Rectal smooth muscle tissue (tissue), 1 donor: ENCODE data around the gene SAC3D1.

Experiments
- H3K27ac ChIP-seq: one replicate; pipeline ENCODE4 v1.7.0; 2013; ENCODE audit warnings: low read depth, low read length, inconsistent platforms
- H3K27me3 ChIP-seq: one replicate; pipeline ENCODE4 v1.7.0; 2013; ENCODE audit warnings: low read length; ENCODE audit not compliant: control insufficient read depth, insufficient read depth
- H3K36me3 ChIP-seq: one replicate; pipeline ENCODE4 v1.7.0; 2013; ENCODE audit warnings: low read length; ENCODE audit not compliant: control insufficient read depth, insufficient read depth
- H3K4me1 ChIP-seq: one replicate; pipeline ENCODE4 v1.7.0; 2013; ENCODE audit warnings: low read length; ENCODE audit not compliant: control insufficient read depth, insufficient read depth
- H3K4me3 ChIP-seq: one replicate; pipeline ENCODE4 v1.7.0; 2013; ENCODE audit warnings: low read length
- H3K9ac ChIP-seq: one replicate; pipeline ENCODE4 v1.7.0; 2013; ENCODE audit warnings: low read length

Gene SAC3D1

DNA sequence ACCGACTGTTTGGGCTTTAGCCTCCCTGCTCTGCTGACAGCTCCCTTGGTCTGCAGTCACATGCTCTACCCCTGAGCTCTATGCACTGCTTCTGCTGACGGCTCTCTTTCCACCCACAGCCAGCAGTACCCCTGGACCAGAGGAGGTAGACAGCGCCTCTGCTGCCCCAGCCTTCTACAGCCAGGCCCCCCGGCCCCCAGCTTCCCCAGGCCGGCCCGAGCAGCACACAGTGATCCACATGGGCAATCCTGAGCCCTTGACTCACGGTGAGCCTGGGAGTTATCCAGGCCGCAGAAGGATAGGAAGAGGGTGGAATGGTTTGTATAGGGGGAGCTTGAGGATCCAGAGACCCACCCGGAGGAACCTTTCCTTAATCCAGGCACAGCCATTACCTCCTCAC is 45.8 kb downstream of the SAC3D1 start:
- H3K27me3 ChIP-seq, result no peaks in the 10 kb centered on the region
- H3K36me3 ChIP-seq, result peaks cover 11% of the 10 kb centered on the region
- H3K9ac ChIP-seq, result no peak overlapping the region
- H3K27ac ChIP-seq, result no peak overlapping the region
- peaks cover 4% of the 10 kb centered on the region for H3K4me1 ChIP-seq
- H3K4me3 ChIP-seq, result no peak overlapping the region

DNA sequence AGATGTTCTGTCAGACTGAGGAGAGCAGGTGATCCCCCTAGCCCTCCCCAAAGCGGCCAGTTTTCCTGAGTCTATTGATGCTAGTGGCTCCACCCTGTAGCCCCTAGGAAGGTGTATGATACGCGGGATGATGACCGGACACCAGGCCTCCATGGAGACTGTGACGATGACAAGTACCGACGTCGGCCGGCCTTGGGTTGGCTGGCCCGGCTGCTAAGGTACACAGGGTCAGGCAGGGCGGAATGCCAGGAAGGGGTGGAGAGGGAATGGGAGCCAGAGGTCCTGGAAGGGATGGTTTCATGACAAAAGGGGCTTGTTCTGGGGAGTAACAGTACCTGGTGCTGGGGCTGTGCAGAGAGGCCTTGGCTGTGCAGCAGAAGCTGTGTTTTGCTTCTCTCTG is 46.2 kb downstream of the SAC3D1 start:
- no peak overlapping the region for H3K4me3 ChIP-seq
- peaks cover 11% of the 10 kb centered on the region for H3K36me3 ChIP-seq
- no peaks in the 10 kb centered on the region for H3K27me3 ChIP-seq
- no peak overlapping the region for H3K27ac ChIP-seq
- H3K4me1 ChIP-seq, result peaks cover 4% of the 10 kb centered on the region
- H3K9ac ChIP-seq, result no peak overlapping the region

DNA sequence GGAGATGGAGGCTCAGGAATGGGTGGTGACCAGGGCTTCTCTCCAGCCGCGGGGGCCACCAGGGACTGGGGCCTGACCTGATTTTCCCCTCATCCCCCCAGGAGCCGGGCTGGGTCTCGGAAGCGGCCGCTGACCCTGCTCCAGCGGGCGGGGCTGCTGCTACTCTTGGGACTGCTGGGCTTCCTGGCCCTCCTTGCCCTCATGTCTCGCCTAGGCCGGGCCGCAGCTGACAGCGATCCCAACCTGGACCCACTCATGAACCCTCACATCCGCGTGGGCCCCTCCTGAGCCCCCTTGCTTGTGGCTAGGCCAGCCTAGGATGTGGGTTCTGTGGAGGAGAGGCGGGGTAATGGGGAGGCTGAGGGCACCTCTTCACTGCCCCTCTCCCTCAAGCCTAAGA is 46.8 kb downstream of the SAC3D1 start:
- Histone ChIP-seq H3K27me3 (no peaks in the 10 kb centered on the region), H3K36me3 (peaks cover 11% of the 10 kb centered on the region), H3K9ac (no peak overlapping the region), H3K27ac (no peak overlapping the region), H3K4me1 (peaks cover 4% of the 10 kb centered on the region), H3K4me3 (no peak overlapping the region)

DNA sequence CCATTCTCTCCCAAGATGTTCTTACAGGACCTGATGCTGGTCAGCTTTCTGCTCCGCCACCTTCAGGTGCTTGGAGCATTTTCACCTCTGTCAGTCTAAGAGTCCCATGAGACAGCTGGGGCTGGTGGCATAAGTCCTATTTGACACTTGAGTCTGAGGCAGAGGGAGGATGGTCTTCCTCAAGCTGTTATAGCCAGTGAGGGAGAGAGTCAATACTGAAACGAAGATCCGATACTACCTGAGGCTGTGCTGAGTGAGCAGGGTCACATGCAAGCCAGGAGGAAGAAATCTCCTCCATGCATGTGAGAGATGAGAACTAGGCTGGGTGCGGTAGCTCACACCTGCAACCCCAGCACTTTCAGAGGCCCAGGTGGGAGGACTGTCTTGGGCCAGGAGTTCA is 48.6 kb downstream of the SAC3D1 start:
- H3K36me3 ChIP-seq, result peaks cover 11% of the 10 kb centered on the region
- H3K9ac ChIP-seq, result no peak overlapping the region
- no peaks in the 10 kb centered on the region for H3K27me3 ChIP-seq
- no peak overlapping the region for H3K4me3 ChIP-seq
- H3K4me1 ChIP-seq, result peaks cover 1% of the 10 kb centered on the region
- no peak overlapping the region for H3K27ac ChIP-seq

DNA sequence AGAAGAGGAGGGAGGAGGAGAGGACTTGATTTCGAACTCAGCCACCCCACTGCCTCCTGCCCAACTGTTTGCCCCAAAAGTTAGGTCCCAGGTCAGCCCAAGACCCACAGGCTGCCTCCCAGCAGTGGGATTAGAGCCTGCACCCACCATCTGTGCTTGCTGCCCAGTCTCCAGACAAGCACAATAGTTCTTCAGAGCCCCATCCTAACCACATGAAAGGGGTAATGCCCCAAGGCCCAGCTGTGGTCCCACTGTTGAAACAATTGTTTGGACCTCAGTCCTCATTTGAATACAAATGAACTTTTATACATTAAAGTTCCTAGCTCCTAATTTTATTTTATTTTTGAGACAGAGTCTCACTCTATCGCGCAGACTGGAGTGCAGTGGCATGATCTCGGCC is 49.6 kb downstream of the SAC3D1 start:
- Histone ChIP-seq H3K9ac (no peak overlapping the region), H3K27ac (no peak overlapping the region), H3K27me3 (no peaks in the 10 kb centered on the region)

More for the DNA sequence above, 49.6 kb downstream of the SAC3D1 start:
- Histone ChIP-seq H3K36me3 (peaks cover 11% of the 10 kb centered on the region), H3K4me3 (no peak overlapping the region), H3K4me1 (peaks cover under 1% of the 10 kb centered on the region)
